Cardiac ventricle fibroblast (primary cell): ENCODE results near the gene ZNF599. TPM values are rescaled to one million over a fixed set of nuclear protein-coding genes. Genes with fewer than 3 reads are reported as not detected.

Experiments used
- total RNA-seq: library from RNA; depleted of rRNA; stranded (reverse); fragments of >200 nt; gene quantifications from 2 replicates; pipeline ENCODE4 v1.2.3, GENCODE V29; 2015

Gene ZNF599
- total RNA-seq: 6.2 and 8.4 TPM in 2 replicates

GRCh38 chr19:34772697-34773554 is at the start of gene ZNF599:
TSS of gene ZNF599 (minus strand) at chr19:34773215. CDS start at chr19:34772841, 374 bp downstream.

GRCh38 chr19:34733746-34734536 is 39.1 kb downstream of the ZNF599 start, which contains the start of gene ZNF181:
TSS of gene ZNF181 (plus strand) at chr19:34734243. CDS start at chr19:34735038, 795 bp downstream.

Other genes starting within 250 kb of the ZNF599 start
- 0.19 and 0.49 TPM in 2 replicates for gene SCGB2B2, start 96.1 kb downstream of the ZNF599 start, total RNA-seq
- gene ZNF302, start 95.5 kb downstream of the ZNF599 start, total RNA-seq: 16.2 and 23.5 TPM in 2 replicates
- gene ZNF181, start 39.0 kb downstream of the ZNF599 start, total RNA-seq: 12.0 and 17.2 TPM in 2 replicates
- gene ZNF30, start 153.7 kb upstream of the ZNF599 start, total RNA-seq: 1.6 and 2.5 TPM in 2 replicates
- 2.9 and 5.4 TPM in 2 replicates for gene ZNF792, start 191.0 kb upstream of the ZNF599 start, total RNA-seq
- gene GRAMD1A, start 227.1 kb upstream of the ZNF599 start, total RNA-seq: 61.0 and 70.4 TPM in 2 replicates